Activated CD4-positive, alpha-beta T cell treated with anti-CD3 and anti-CD28 coated beads for 24 hours (primary cell): ENCODE results near the gene TLN1.

ENCODE experiments used
- DNase-seq, 2 donors: peaks; one replicate each; pipeline ENCODE4 v3.0.0-alpha.2; 2020; ENCODE audit warnings: low read depth in 2 of 2

The TLN1 gene

DNA sequence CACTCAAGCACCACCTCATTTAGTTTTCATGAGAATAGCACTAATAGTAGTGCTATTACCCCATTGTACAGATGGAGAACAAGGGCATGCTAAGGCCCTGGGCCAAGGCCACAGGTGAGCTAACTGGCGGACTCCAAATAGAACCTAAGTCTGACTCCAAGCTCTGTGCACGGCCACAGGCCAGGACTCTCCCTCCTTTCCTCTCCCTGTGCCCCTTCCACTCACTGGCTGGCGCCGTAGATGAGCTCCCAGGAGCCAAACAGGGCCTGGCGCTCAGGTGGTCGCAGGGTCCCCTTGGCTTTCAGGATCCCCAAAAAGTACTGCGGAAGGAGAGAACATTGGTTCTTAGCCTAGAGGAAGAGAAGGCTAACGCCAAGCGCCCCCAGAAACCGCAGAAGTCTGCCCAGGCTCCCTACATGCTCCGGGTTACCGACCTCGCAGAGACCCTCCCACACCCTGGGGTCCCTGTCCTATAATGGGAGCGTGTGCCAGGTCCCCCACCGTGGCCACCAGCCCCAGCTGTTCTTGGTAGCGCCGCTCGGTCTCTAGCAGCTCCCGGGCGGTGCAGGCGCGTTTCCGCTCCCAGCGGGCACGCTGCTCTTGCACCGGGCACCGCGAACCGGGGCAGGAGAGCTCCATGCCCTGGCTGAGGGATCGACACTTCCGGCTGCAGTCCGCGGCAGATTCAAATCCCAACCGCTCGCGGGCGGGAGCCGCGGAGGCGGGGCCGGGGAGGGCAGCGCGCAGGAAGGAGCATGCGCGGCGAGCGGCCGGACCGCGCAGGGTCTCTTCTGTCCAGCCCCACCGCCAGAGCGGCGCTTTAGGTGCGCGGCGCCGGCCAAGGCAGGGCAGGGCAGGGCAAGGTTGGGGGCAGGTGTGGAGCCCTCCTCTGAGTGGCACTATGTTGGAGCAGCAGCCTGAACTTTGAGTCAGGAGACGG is 67.2 kb downstream of the TLN1 start, which contains the start of gene ARHGEF39:
TSS of gene ARHGEF39 (minus strand) at position 665 of the 940 bp plus-strand sequence. CDS start at position 639, 26 bp downstream.
- DNase-seq, result peak in 1 of 2 donors; percentile 68

DNA sequence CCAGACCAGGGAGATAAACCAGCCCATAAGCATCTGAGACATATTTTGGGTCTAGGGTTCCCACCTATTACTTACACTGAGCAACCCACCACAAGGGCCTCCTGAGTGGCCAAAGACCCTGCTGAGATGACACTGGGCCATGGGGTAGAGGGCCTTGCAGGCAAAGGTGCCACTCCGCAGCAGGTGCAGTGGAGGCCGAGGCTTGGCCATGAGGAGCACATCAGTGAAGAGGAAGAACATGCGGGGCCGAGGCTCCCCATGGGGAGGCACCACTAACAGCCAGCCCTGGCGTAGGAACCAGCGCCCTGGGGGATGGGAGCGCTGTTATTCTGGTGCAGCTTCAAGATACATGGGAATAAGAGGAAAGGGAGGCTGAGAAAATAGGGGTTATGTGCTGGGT is 69.6 kb downstream of the TLN1 start:
- DNase-seq, result no peak

DNA sequence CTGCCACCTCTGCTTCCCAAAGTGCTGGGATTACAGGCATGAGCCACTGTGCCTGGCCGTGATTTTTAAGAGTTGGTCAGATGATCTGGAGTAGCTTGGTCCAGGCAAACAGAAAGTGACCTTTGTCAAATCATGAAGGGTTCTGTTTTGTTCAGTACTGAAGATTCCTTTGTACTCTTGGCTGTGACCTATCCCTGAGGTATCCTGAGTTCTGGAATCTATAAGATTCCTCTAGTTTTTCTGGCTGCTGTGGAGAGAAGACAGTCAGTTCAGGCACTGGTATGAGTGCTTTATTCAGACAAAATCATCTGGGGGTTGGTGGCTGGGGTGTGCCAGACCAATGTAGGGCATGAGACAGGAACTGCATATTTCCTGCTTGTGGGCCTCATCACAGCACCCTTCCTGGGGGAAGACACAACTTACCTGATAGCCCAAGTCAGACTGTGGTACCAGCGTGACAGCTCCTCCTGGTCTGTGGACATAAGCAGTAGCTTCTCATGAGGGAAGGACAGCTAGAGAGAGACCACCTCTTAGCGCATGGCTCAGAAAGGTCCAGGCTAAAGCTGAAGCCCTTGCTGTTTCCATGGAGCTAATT is 70.1 kb downstream of the TLN1 start:
- no peak for DNase-seq

DNA sequence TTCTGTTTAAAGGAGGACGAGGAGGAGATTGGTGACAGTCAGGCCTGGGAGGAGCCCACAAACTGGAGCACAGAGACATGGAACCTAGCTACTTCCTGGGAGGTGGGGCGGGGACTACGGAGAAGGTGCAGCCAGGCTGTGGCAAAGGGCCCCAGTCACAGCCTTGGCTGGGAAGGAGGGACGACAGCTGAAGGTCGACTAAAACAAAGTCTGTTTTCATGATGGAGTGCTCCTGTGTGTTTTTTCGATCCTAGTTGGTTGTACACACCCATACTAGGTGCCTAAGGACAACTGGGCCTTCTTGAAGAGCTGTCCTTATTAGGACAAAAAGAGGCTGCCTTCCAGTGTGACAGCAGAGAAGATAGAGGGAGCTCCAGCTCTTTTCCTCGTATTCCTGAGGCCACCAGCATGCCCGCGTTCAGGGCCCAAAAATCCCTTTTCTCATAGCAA is 71.0 kb downstream of the TLN1 start:
- DNase-seq, result no peak

DNA sequence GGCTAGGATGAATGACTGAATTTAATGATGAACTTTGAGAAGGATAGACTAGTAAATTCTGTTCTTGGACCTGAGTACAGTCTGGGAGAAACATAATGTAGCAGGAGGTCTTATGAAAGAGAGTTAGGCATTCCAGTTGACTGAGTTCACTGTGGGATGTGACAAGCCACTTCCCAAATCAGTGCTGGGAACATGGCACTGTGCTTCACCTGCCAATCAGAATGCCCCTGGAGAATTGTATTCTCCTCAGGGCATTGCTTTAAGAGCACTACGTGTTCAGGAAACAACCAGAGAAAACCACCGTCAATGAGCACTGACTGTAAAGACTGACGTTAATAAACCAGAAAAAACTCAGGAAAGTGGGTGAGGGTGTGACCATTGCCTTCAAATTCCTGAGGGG is 72.7 kb downstream of the TLN1 start:
- DNase-seq, result no peak

DNA sequence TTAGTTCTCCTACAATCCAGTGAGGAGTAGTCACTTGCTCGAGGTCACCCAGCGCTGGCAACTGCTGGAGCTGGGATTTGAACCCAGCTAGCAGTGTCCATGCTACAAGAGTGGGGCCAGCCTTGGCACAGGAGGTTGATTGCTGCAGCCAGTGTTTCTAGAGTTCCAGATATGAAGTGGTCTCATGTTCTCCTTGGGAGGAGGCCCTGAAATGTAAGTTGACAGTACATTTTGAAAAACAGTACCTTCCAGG is 73.1 kb downstream of the TLN1 start:
- DNase-seq, result no peak

DNA sequence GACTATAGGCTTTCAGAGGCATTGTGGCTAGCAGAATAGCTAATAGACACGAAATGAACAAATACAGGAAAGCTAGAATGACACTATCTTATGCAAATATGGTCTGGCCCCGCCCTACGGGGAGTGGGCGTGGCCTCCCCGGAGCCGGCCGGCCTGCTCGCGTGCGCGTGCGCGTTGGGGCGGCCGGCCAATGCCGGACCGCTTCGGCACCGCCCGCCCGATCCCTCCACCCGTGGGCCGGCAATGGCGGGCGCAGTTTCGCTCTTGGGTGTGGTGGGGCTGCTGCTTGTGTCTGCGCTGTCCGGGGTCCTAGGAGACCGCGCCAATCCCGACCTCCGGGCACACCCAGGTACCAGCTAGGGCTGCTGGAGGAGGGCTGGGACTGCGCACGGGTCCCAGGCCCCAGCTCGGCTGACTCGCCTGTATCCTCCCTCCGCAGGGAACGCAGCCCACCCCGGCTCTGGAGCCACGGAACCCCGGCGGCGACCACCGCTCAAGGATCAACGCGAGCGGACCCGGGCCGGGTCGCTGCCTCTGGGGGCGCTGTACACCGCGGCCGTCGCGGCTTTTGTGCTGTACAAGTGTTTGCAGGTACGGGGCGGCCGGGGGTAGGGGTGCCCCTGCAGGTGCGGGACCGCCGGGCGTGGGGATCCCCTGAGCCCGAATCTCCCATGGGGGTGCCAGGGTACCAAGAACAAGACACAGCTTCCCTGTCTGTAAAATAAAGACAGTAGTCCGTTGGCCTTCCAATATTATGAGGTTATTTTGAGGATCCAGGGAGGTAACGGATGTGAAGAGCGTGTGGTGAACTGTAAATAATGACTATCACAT is 73.6 kb downstream of the TLN1 start, which contains the start of gene CCDC107:
TSS of gene CCDC107 (plus strand) at position 156 of the 831 bp plus-strand sequence. CDS start at position 244, 88 bp downstream.
- DNase-seq, result peak; percentile 73 to 74

DNA sequence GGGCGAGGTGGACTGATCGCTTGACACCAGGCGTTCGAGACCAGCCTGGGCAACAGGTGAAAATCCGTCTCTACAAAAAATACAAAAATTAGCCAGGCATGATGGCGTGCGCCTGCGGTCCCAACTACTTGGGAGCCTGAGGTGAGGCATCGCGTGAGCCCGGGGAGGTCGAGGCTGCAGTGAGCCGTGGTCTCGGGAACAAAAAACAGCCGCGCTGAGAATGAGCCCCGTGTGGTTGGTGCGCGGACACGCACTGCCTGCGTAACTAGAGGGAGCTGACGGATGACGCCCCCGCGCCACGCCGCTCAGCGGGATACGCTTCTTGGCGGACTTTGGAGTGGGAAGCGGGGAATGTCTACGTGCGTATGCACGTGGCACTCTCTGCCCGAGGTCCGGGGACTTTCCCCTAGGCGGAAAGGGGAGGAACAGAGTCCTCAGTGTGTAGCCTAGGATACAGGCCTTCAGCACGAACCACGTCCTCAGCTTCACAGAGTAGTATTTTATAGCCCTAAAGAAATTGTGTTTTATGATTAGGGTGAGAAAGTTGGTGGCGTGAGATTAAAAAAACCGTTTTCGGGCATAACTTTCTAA is 74.4 kb downstream of the TLN1 start, which contains the start of gene RMRP:
TSS of gene RMRP (minus strand) at position 474 of the 591 bp plus-strand sequence.
- peak; percentile 87 to 96 for DNase-seq

DNA sequence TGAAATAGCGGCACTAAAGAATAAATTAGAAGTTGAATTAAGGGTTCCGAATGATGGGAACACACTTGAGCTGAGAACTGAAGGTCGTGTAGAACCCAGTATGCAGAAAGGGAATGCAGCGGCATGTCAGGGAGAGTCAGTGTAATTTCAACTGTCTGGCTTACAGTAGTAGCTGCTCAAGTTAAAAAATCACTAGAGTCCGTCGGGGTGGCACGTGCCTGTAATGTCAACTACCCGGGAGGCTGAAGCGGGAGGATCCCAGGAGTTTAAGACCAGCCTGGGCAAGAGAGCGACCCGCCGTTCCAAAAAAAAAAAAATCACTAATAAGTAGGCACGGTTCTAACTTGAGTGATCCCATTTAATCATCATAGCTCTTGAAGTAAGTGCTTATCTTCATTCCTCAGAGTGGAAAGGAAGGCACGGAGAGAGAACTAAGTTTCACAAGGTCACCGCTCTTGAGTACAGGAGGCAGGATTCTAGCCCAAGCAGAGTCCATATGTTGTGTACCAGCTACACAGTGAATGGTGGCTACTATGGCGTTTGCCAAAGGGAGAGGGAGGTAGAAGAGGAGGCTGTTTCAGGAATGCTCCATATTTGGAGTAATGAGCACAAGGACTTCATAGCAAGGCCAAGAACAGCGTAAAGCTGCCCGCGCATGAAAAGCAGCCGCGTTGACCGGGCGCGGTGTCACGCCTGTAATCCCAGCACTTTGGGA is 75.0 kb downstream of the TLN1 start:
- DNase-seq, result no peak

DNA sequence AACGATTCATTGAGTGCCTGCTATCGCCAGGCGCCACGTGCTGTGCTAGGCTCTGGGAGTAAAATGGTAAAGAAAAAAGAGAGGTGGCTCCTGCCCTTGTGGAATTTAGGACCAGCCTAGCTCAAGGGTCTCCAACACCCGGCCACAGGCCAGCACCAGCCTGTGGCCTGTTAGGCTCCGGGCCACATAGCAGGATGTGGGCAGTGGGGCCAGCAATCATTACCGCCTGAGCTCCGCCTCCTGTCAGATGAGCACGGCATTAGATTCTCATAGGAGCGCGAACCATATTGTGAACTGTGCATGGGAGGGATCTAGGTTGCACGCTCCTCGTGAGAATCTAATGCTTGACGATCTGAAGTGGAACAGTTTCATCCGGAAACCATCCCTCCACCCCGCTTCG is 75.6 kb downstream of the TLN1 start:
- DNase-seq, result no peak

DNA sequence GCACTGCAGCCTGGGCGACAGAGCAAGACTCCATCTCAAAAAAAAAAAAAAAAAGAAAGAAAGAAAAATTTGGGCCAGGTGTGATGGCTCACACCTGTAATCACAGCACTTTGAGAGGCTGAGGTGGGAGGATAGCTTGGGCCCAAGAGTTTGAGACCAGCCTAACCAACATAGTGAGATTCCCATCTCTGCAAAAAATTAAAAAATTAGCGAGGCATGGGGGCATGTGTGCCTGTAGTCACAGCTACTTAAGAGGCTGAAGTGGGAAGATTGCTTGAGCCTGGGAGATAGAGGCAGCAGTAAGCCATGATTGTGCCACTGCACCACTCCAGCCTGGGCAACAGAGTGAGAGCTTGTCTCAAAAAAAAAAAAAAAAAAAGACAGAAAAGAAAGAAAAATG is 78.4 kb downstream of the TLN1 start:
- DNase-seq, result no peak

DNA sequence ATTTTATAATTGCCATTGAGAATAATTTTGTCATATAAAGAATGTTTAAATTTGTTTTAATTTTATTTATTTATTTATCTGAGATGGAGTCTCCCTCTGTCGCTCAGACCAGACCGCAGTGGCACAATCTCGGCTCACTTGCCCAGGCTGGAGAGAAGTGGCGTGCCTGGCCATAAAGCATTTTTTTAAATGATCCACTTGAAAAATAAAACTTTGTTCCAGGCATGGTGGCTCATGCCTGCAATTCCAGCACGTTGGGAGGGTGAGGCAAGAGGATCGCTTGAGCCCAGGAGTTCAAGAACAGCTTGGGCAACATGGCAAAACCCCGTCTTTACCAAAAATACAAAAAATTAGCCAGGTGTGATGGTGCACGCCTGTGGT is 79.2 kb downstream of the TLN1 start:
- DNase-seq, result no peak

DNA sequence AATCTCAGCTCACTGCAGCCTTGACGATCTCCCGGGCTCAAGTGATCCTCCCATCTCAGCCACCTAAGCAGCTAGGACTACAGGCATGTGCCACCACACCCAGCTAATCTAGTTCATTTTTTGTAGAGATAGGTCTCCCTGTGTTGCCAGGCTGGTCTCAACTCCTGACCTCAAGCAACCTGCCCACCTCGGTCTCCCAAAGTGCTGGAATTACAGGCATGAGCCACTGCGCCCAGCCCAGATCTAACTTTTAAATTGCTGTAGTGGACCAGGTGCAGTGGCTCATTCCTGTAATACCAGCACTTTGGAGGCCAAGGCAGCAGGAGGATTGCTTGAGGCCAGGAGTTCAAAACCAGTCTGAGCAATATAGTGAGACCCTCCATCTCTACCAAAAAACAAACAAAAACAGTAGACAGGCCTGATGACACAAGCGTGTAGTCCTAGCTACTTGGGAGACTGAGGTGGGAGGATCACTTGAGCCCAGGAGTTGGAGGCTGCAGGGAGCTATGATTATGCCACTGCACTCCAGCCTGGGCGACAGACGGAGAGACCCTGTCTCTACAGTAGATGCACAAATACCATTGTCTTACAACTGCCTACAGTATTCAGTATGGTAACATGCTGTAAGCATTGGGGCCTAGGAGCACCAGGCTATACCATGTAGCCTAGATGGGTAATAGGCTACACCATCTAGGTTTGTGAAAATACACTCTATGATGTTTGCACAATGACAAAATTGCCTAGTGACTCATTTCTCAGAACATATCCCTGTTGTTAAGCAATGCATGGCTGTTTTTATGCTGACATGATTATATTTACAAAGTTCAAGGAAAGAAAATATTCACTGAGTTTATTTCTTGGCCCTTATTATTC is 79.8 kb downstream of the TLN1 start:
- DNase-seq, result no peak

DNA sequence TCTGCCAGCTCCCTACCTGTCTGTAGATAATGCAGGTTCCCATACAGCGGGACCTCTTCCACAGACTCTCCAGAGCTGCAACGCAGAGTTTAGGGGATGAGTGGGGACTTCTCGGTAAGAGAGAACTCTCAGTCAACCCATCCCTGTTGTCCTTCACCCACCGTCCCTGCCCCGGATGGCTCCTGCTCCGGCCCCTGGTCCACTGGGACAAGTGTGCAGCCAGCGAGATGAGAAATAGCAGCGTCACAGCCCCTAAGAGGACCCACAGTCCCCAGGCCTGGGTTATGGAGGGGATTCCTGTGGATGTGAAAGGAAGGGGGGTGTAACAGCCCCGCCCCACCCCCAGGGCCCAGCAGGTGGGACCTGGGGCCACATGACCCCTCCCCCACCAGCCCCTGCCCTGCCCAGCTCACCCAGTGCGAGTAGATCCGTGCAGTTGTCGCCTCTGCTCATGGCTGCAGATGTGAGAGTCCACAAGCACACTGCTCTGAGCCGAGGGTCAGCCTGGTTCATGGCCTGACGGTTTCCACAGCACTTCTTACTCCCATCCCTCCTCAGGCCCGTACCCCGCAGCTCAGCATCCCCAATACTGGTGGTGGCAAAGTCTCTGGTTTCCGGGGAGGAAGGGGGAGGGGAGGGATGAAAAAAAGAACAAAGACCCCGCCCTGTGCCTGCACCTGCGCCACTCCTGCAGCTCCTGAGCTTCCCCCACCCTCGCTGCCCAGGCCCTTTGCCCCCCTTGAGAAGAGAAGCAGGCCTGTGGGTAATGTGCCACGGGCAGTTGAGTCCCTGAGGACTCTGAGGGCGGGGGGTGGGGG is 81.4 kb downstream of the TLN1 start, which contains the start of gene SIT1:
TSS of gene SIT1 (minus strand) at position 591 of the 818 bp plus-strand sequence. CDS start at position 513, 78 bp downstream.
- DNase-seq, result no peak

DNA sequence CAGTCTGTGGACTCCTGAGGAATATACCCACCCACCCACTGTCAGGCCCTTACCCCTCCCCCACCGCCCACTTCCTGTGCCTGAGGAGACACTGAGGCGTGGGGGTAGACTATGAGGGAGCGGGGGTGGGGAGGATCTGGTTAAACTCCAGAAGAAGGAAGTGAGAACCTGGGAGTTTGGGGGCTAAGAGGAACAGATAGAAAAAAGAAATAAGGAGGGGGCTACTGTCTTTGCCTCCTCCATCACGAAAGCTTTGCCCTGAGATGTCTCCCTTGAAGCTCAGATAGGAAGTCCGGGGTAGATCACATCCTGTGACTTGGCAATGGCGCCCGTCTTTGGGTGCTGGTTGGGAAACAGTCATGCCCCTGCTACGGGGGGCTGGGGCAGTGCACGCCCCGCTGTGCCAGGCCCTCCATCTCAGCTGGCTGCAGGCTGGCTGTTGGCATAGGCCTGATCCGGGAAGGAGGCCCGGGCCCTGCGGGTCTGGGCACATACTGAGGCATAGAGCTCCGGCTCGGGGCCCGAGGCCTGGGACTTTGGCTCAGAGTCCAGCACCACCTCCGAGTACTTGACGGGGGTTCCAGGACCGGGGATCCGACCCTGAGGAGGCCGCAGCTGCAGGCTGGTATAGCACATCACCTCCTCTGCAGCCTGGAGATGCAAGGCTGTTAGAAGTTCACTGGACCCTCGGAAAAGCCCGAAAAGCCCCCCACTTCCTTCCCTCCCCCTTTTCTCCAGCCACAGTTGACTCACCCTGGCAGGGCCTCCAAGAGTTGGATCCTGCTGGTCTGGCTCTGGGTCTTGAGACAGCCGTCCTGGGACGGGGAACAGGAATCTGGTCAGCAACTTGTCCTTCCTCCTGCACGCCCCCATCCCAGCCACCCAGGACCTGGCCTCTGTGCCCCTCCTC is 82.3 kb downstream of the TLN1 start:
- no peak for DNase-seq
